H1 (cell line): ENCODE measurements around the gene SLC13A1. TPM values are rescaled to one million over a fixed set of nuclear protein-coding genes. Genes with fewer than 3 reads are reported as not detected.

ENCODE experiments used
- CTCF ChIA-PET: fragments of 300-600 bp; sonication (Branson Sonifier 250); formaldehyde crosslinking; loops from one replicate; lab custom pipeline; 2021; ENCODE audit not compliant: partially characterized antibody; lab: Charles Lee
- POLR2A ChIA-PET: fragments of 300-600 bp; sonication (Branson Sonifier 250); formaldehyde crosslinking; loops from one replicate; lab custom pipeline; 2021; ENCODE audit warnings: inconsistent platforms; ENCODE audit not compliant: partially characterized antibody; lab: Charles Lee
- DNase-seq, 2 experiments: peaks; one replicate each; pipeline versions ENCODE4 v3.0.0 to v3.0.0-alpha.2; 2010 to 2022; ENCODE audit warnings: low spot score in 2 of 2, low read depth in 1 of 2, mixed read lengths in 1 of 2
- FAIRE-seq: peaks from 2 replicates; lab custom pipeline; 2011; peaks lifted over from hg19 to GRCh38; lab: Jason Lieb, UNC
- H2AFZ ChIP-seq: 2 replicates; pipeline ENCODE4 v1.8.1; 2012; ENCODE audit warnings: low read length, inconsistent platforms
- H2AK5ac ChIP-seq: 2 replicates; pipeline ENCODE4 v1.6.1; 2013; ENCODE audit warnings: low read depth, low read length
- H2BK120ac ChIP-seq: replicated peaks from 2 replicates; pipeline ENCODE3; 2013; ENCODE audit warnings: low read depth, low read length, inconsistent platforms
- H2BK12ac ChIP-seq: 2 replicates; pipeline ENCODE4 v1.6.1; 2013; ENCODE audit warnings: low read depth, low read length
- H2BK15ac ChIP-seq: 2 replicates; pipeline ENCODE4 v1.6.1; 2013; ENCODE audit warnings: low read length
- H2BK20ac ChIP-seq: 2 replicates; pipeline ENCODE4 v1.6.1; 2013; ENCODE audit warnings: low read length
- H2BK5ac ChIP-seq: 2 replicates; pipeline ENCODE4 v1.6.1; 2013; ENCODE audit warnings: low read depth, low read length
- H3K14ac ChIP-seq: 2 replicates; pipeline ENCODE4 v1.6.1; 2013; ENCODE audit warnings: inconsistent platforms; ENCODE audit not compliant: insufficient read length
- H3K18ac ChIP-seq: 2 replicates; pipeline ENCODE4 v1.6.1; 2013; ENCODE audit warnings: low read length; ENCODE audit errors: extremely low read depth
- H3K23ac ChIP-seq: 2 replicates; pipeline ENCODE4 v1.6.1; 2013; ENCODE audit warnings: inconsistent platforms; ENCODE audit not compliant: insufficient read length
- H3K23me2 ChIP-seq: 2 replicates; pipeline ENCODE4 v1.6.1; 2013; ENCODE audit warnings: low read depth, low read length
- H3K27ac ChIP-seq: 2 replicates; pipeline ENCODE4 v1.6.1; 2011; ENCODE audit warnings: low read depth, low read length, inconsistent platforms
- H3K27me3 ChIP-seq, 4 experiments: replicated peaks in 1 of 4; 1 replicate in 1 of 4; 2 replicates in 3 of 4; pipeline versions ENCODE4 v1.6.1 to v1.8.1; 2011 to 2013; ENCODE audit warnings: low read length in 3 of 4, mild to moderate bottlenecking in 3 of 4, inconsistent platforms in 2 of 4, mixed read lengths in 2 of 4, moderate library complexity in 1 of 4; ENCODE audit not compliant: control insufficient read depth in 3 of 4, insufficient read depth in 3 of 4; ENCODE audit errors: extremely low read depth in 1 of 4
- H3K36me3 ChIP-seq, 4 experiments: 2 replicates each; pipeline versions ENCODE4 v1.6.1 to v1.8.1; 2011 to 2013; ENCODE audit warnings: mild to moderate bottlenecking in 4 of 4, low read length in 3 of 4, moderate library complexity in 2 of 4, control low read depth in 1 of 4, inconsistent platforms in 1 of 4; ENCODE audit not compliant: insufficient read depth in 4 of 4, control insufficient read depth in 2 of 4
- H3K4ac ChIP-seq: replicated peaks from 2 replicates; pipeline ENCODE3; 2013; ENCODE audit warnings: low read length, low read depth, mixed read lengths, inconsistent platforms; ENCODE audit not compliant: insufficient read length
- H3K4me1 ChIP-seq, 4 experiments: replicated peaks in 1 of 4; 1 replicate in 1 of 4; 2 replicates in 3 of 4; pipeline versions ENCODE4 v1.6.1 to v1.8.1; 2011 to 2013; ENCODE audit warnings: low read length in 3 of 4, inconsistent platforms in 2 of 4, mixed read lengths in 1 of 4; ENCODE audit not compliant: insufficient read depth in 4 of 4, control insufficient read depth in 3 of 4
- H3K4me2 ChIP-seq, 2 experiments: 2 replicates each; pipeline versions ENCODE4 v1.6.1 to v1.8.1; 2011 to 2013; ENCODE audit warnings: low read depth in 2 of 2, low read length in 2 of 2, control low read depth in 1 of 2, inconsistent platforms in 1 of 2, mild to moderate bottlenecking in 1 of 2; ENCODE audit not compliant: insufficient read depth in 1 of 2
- H3K4me3 ChIP-seq, 4 experiments: fragments of 200-600, 300-600 bp in 1 of 4; sonication (generic), shearing (Covaris generic), sonication (Bioruptor Twin) in 1 of 4; 2 replicates each; pipeline versions ENCODE4 v1.5.1 to v1.8.1; 2011 to 2016; ENCODE audit warnings: low read length in 4 of 4, low read depth in 3 of 4, control low read depth in 2 of 4, inconsistent platforms in 2 of 4, mild to moderate bottlenecking in 2 of 4, mixed read lengths in 1 of 4, moderate library complexity in 1 of 4; ENCODE audit not compliant: insufficient read depth in 2 of 4; ENCODE audit errors: extremely low read depth in 1 of 4
- H3K56ac ChIP-seq: replicated peaks from 2 replicates; pipeline ENCODE3; 2013; ENCODE audit warnings: low read depth, mild to moderate bottlenecking, mixed read lengths, low read length, inconsistent platforms; ENCODE audit not compliant: insufficient read length
- H3K79me1 ChIP-seq: 2 replicates; pipeline ENCODE4 v1.6.1; 2013; ENCODE audit warnings: low read depth, low read length, control low read depth
- H3K79me2 ChIP-seq, 2 experiments: 2 replicates each; pipeline versions ENCODE4 v1.6.1 to v1.8.1; 2012 to 2013; ENCODE audit warnings: low read length in 2 of 2, mild to moderate bottlenecking in 2 of 2, inconsistent platforms in 1 of 2; ENCODE audit not compliant: insufficient read depth in 2 of 2, control insufficient read depth in 1 of 2
- H3K9ac ChIP-seq, 4 experiments: replicated peaks in 1 of 4; 1 replicate in 1 of 4; 2 replicates in 3 of 4; pipeline versions ENCODE4 v1.6.1 to v1.8.1; 2011 to 2013; ENCODE audit warnings: low read depth in 3 of 4, low read length in 3 of 4, control low read depth in 2 of 4, mild to moderate bottlenecking in 2 of 4, moderate library complexity in 2 of 4, inconsistent platforms in 1 of 4; ENCODE audit errors: extremely low read depth in 1 of 4
- H3K9me3 ChIP-seq, 2 experiments: 2 replicates each; pipeline versions ENCODE4 v1.6.1 to v1.8.1; 2012 to 2013; ENCODE audit warnings: mild to moderate bottlenecking in 2 of 2, moderate library complexity in 2 of 2, control low read depth in 1 of 2, inconsistent platforms in 1 of 2, low read depth in 1 of 2, low read length in 1 of 2, mixed read lengths in 1 of 2; ENCODE audit not compliant: insufficient read depth in 2 of 2
- H4K20me1 ChIP-seq, 2 experiments: replicated peaks in 1 of 2; 2 replicates each; pipeline versions ENCODE3 to v1.8.1; 2011 to 2013; ENCODE audit warnings: inconsistent platforms in 2 of 2, low read length in 2 of 2, mild to moderate bottlenecking in 1 of 2; ENCODE audit not compliant: insufficient read depth in 2 of 2, control insufficient read depth in 1 of 2
- H4K5ac ChIP-seq: 2 replicates; pipeline ENCODE4 v1.6.1; 2013; ENCODE audit warnings: low read length, low read depth, mixed read lengths, inconsistent platforms; ENCODE audit not compliant: insufficient read length
- H4K8ac ChIP-seq: 2 replicates; pipeline ENCODE4 v1.8.0; 2013; ENCODE audit warnings: mild to moderate bottlenecking, moderate library complexity, low read length, inconsistent platforms; ENCODE audit not compliant: insufficient read depth; ENCODE audit errors: extremely low read depth
- H4K91ac ChIP-seq: replicated peaks from 2 replicates; pipeline ENCODE3; 2013; ENCODE audit warnings: low read length, mixed read lengths, inconsistent platforms; ENCODE audit not compliant: insufficient read length
- CHD2 ChIP-seq: IDR thresholded peaks from 2 replicates; pipeline ENCODE4 v1.6.1; 2012; ENCODE audit warnings: low read length, improper control_type of control experiment
- WGBS, 2 experiments: shearing (Covaris generic) in 1 of 2; methylation state at CpG; one replicate each; pipeline versions ENCODE4 v1.1.6 to v1.1.7; 2013 to 2015; ENCODE audit warnings: low lambda C conversion rate in 2 of 2, mixed read lengths in 2 of 2, inconsistent platforms in 1 of 2, low coverage in 1 of 2, missing lambda C conversion rate in 1 of 2; ENCODE audit not compliant: insufficient replicate concordance in 2 of 2, insufficient coverage in 1 of 2, insufficient read length in 1 of 2; ENCODE audit errors: extremely low coverage in 1 of 2, missing lambda C conversion rate in 1 of 2; 5-methylcytosine and 5-hydroxymethylcytosine counted together
- polyA plus RNA-seq, 7 experiments: library from polyadenylated mRNA; depleted of rRNA in 3 of 7; stranded (reverse) in 5 of 7; unstranded in 2 of 7; fragments of >200 nt in 5 of 7; fragments of 200-250 nt in 2 of 7; gene quantifications; 1 replicate in 5 of 7; 2 replicates in 1 of 7; 4 replicates in 1 of 7; pipeline versions ENCODE4 v1.2.1 to v1.2.3, GENCODE V29; 2011 to 2013; ENCODE audit warnings: missing spikeins in 2 of 7, mixed read lengths in 2 of 7
- total RNA-seq: library from RNA; stranded (reverse); fragmentation: NEBNext Ultra II Directional; extraction: Animal tissue kit (Norgen Biotek cat#: 25700); gene quantifications from 2 replicates; pipeline ENCODE4 v1.2.1, GENCODE V29; 2021

The SLC13A1 gene
- total and polyA plus RNA-seq, 2 of the 8 experiments (the other 6 are each of a cell fraction or from before 2014, with no cell fraction given): not detected

GRCh38 chr7:123215350-123215749, 15.6 kb upstream of the SLC13A1 start:
- Histone ChIP-seq H2AK5ac (no peak overlapping the region), H4K5ac (no peak overlapping the region), H3K56ac (no peak overlapping the region), H2BK12ac (no peak overlapping the region), H3K18ac (no peak overlapping the region), H2BK5ac (no peak overlapping the region), H4K91ac (no peak overlapping the region), H3K4me1 (no peaks in the 10 kb centered on the region), H4K8ac (no peak overlapping the region), H3K27me3 (no peaks in the 10 kb centered on the region), H2BK15ac (no peak overlapping the region), H3K9ac (no peak overlapping the region), H2BK120ac (no peak overlapping the region), H3K23me2 (no peaks in the 10 kb centered on the region), H2AFZ (no peak overlapping the region), H3K79me2 (no peaks in the 10 kb centered on the region), H2BK20ac (no peak overlapping the region), H3K4ac (no peak overlapping the region), H3K4me3 (no peak overlapping the region), H3K4me2 (no peak overlapping the region), H3K27ac (no peak overlapping the region), H3K36me3 (peaks cover 0 to 3% (median 0%) of the 10 kb centered on the region in 4 experiments; a peak in 1 of 8 replicates), H3K14ac (no peak overlapping the region), H4K20me1 (no peaks in the 10 kb centered on the region), H3K79me1 (no peaks in the 10 kb centered on the region), H3K23ac (no peak overlapping the region), H3K9me3 (peaks cover 25 to 26% of the 10 kb centered on the region in 2 experiments)
- ChIA-PET CTCF (interaction anchor here (0.7 kb wide), 1 partner anchor 152 kb away, joined by 3 read pairs; no protein-coding TSS in a partner anchor), POLR2A (no interaction called here)
- WGBS, 2 experiments: 78% methylated on average over 4 of the region's 4 CpGs; no CpG with 5 or more reads in 1 of the 2 experiments
- FAIRE-seq: no peak
- no peak for DNase-seq
- no peak for TF ChIP-seq CHD2
